ENCODE results near the gene PRR19.

PRR19 gene

DNA sequence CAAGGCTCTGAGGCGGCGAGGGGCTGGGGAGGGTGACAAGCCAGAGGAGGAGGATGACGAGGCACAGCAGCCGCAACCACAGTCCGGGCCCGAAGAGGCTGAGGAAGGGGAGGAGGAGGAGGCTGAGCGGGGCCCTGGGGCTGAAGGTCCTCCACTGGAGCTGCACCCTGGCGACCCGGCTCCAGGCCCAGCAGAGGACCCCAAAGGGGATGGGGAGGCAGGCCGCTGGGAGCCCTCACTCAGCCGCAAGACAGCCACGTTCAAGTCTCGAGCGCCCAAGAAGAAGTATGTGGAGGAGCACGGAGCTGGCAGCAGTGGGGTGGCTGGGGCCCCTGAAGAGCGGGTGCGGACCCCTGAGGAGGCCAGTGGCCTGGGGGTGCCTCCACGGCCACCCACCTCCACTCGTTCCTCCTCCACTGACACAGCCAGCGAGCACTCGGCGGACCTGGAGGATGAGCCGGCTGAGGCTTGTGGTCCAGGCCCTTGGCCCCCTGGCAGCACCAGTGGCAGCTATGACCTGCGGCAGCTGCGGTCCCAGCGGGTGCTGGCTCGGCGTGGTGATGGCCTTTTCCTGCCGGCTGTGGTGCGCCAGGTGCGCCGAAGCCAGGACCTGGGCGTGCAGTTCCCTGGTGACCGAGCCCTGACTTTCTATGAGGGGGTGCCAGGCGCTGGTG, 29.9 kb upstream of the PRR19 start:
- DNase-seq: no peak

DNA sequence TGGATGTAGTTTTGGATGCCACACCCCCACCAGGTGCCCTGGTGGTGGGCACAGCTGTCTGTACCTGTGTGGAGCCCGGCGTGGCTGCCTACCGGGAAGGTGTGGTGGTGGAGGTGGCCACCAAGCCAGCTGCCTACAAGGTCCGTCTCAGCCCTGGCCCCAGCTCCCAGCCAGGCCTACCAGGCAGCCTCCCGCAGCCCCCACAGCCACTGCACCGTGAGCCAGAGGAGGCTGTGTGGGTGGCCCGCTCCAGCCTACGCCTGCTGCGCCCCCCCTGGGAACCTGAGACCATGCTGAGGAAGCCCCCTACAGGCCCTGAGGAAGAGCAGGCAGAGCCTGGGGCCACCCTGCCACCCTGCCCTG, 29.4 kb upstream of the PRR19 start:
- no peak for DNase-seq

- no peak for DNase-seq
Observed at GRCh38 chr19:42272989-42273406, 28.9 kb upstream of the PRR19 start.

DNA sequence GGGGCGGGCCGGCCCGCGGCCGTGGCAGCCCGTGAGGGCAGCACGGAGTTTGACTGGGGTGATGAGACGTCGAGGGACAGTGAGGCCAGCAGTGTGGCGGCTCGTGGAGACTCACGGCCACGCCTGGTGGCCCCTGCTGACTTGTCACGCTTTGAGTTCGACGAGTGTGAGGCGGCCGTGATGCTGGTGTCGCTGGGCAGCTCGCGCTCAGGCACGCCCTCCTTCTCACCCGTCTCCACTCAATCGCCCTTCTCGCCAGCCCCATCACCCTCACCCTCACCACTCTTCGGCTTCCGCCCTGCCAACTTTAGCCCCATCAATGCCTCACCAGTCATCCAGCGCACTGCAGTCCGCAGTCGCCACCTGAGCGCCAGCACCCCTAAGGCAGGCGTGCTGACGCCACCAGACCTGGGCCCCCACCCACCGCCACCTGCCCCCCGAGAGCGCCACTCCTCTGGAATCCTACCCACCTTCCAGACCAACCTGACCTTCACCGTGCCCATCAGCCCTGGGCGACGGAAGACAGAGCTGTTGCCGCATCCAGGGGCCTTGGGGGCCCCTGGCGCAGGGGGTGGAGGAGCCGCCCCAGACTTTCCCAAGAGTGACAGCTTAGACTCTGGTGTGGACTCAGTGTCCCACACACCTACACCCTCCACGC, 28.4 kb upstream of the PRR19 start:
- no peak for DNase-seq

DNA sequence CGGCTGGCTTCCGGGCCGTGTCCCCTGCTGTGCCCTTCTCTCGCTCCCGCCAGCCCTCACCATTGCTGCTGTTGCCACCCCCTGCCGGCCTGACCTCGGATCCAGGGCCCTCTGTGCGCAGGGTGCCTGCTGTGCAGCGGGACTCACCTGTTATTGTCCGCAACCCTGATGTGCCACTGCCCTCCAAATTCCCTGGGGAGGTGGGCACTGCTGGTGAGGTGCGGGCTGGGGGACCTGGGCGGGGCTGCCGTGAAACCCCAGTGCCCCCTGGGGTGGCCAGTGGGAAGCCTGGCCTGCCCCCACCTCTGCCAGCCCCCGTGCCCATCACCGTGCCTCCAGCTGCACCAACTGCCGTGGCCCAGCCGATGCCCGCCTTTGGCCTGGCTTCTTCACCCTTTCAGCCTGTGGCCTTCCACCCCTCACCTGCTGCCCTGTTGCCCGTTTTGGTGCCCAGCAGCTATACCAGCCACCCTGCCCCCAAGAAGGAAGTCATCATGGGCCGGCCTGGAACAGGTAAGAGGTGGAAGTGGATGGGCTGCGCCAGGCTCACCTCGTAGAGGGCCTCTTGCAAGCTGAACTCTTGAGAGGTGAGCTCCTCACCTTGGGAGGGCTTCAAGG, 27.8 kb upstream of the PRR19 start:
- DNase-seq: no peak

- no peak for DNase-seq
Observed at GRCh38 chr19:42275103-42275502, 26.8 kb upstream of the PRR19 start.

DNA sequence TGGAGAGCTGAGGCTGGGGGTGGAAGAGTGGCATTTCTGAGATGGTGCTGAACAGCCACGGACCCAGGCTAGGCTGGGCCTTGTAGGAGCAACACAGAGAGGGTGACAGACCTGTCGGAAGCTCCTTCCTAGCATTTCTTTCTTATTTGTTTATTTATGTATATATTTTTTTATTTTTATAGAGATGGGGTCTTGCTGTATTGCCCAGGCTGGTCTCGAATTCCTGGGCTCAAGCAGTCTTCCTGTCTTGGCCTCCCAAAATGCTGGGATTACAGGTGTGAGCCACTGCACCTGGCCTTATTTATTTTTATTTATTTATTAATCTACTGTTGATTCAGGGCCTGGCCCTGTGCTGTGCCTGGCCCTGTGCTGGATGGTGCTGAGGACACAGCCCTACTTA, 26.4 kb upstream of the PRR19 start:
- no peak for DNase-seq

DNA sequence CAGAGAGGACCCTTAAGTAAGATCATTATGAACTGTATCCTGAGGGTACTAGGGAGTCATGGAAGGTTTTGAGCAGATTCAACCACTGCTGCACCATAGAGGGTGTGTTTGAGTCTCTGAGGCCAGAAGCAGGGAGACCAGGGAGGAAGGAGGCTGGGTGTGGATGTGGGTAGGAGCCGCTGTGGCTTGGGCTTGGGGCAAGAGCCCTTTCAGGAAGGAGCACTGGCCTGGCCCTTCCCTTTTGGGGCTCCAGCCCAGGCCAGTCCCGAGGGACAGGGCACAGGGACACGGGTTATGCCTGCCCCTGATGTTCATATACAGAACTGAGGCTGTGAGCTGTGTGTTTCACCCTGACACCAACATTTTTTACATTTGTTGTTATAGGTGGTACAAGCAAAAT, 25.6 kb upstream of the PRR19 start:
- no peak for DNase-seq

DNA sequence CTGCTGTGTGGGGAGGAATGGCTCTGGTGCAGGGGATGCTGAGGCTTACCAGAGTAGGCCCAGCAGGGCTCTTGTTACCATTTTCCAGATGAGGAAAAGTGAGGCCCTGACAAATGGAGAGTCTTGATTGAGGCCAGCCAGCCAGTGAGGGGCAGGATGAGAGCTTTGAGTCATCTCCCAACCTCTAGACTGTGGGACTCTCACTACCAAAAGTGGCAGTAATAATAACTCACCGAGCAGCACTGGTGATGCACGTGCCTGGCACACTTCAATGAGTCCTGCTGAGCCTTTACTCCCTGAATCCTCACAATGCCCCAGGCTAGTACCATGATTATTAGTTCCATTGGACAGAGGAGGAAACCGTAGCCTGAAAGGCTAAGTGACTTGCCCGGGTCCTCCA, 25.1 kb upstream of the PRR19 start:
- no peak for DNase-seq

GRCh38 chr19:42277821-42278451, 24.0 kb upstream of the PRR19 start:
- no peak for DNase-seq

GRCh38 chr19:42278452-42279154, 23.3 kb upstream of the PRR19 start:
- DNase-seq: no peak

DNA sequence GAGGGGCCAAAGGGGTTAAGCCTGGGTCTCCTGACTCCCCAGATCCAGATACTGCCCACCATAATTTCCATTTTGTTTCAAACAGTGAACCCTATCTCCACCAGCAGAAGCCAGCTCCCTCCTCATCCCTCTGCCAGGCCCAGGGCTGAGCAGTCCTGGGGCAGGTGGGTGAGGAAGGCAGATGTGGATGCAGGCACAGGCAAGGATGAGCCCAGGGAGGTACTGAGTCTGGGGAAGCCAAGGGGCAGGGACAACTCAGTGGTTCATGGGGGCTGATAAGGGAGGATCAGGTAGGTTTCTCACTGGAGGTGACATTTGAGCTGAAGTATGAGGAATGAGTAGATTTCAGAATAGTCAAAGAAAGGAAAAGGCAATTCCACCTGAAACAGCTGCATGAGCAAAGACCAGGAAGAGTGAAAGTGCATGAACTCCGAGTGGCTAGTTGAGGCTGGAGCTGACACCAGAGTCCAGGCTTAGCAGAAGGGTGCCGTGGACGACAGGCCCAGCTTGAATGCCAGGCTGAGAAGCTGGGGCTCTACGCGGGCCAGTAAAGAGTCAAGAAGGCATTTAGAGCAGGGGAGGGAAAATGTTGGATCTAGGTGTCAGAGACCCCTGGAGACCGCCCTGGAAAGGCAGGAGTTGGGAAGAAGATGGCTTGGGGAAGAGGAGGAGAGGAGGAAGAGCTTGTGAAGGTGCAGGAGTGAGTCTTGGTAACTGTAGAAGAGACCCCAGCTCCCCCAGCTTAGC, 22.6 kb upstream of the PRR19 start:
- DNase-seq: no peak

DNA sequence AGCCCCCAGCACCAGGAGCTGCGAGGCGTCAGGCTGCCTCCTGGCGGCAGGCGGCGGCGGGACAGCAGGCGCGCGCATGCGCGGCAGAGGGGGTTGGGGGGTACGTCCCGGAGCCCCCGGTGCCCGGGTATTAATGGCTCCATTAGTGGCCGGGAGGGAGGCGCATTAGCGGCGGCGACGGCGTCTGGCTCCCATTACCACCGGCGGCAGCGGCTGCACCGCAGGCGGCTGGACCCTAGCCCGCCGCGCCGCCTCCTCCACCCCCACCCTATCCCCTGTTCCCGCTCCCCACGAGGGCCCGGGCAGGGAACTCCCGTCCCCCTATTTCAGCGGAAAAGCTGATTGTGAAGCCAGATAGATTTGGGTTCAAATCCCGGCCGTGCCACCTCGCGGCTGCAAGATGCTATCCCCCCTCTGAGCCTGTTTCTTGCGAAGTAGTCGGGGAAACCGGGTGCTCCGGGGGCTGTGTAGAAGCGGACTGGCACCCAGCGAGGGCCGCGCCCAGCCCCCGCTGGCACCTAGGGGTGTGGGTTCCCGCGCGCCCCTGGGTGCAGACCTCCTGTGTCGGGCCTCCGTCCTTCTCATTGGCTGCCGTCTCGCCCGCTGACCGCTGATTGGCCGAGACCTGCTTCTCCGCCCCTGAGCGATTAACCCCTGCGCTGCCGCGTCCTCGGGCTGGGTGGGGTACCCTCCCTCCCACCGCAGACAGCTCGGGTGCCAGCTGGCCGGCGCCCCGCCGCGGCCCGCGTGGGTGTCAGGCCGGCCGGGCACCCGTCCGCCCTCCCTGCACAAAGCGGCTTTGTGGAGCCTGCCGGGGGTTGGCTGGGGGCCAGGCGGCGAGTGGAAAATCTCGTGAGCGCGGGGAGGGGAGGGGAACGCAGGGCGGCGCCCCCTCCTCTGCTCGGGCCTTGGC, 21.8 kb upstream of the PRR19 start:
- peak; percentile 81 for DNase-seq

DNA sequence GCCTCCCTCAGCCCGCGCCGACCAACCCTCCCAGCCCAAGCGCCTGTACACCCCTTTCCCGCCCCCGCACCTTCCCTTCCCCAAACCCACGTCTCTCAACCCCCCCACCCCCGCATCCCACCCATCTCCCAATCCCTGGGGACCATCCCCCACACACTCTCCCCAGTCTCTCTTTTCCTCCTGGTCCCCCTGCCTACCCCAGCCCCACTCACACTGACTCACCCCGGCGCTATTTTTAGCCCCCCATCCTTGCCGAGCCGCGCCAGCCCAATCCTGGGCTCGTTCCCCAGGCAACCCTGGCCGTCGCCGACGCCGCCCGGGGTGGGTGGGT, 21.2 kb upstream of the PRR19 start:
- DNase-seq: no peak

GRCh38 chr19:42281146-42281826, 20.6 kb upstream of the PRR19 start:
- DNase-seq: no peak

GRCh38 chr19:42281827-42282762, 19.8 kb upstream of the PRR19 start:
- DNase-seq: no peak

DNA sequence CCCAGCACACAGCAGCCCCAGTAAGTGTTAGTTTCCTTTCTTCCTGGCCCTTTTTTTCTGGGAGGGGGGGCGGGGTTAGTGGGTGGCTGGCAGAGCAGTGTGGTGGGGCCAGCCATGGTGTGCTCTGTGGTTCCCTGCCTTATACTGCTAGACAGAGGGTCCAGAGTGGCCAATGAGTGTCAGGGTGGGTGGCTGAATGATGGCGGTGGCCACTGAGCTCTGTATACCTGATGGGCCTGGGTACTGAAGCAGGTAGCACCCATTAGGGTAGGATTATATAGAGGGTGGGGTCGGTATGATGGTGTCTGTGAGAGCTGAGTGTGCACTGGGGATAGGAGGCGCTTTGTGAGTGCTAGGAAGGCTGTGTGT, 19.1 kb upstream of the PRR19 start:
- no peak for DNase-seq

- DNase-seq: peak; percentile 88
Observed at GRCh38 chr19:42283188-42284065, 18.5 kb upstream of the PRR19 start.

DNA sequence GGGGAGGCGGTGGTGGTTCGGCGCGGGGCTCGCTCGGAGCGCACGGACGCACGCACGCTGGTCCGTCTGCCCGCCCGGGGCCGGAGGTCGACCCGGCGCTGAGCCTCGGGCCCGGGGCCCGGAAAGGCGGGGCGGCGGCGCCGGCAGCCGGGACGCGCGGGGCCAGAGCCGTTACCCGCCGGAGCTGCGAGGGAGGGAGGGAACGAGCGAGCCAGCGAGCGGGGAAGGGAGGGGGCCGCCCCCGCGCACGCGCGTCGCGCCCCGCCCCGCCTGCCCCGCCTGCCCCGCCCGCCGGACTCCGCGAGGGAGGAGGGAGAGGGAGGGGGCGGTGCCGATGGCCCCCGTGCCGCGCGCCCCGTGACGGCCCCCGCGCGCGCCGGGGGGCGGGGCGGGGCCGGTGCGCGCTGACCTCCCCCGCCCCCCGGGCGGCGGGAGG, 17.8 kb upstream of the PRR19 start:
- peak; percentile 68 for DNase-seq

Measured in NCI-H2029 (cell line).